ENCODE results near the gene TMEM123. TPM values are rescaled to one million over a fixed set of nuclear protein-coding genes. Genes with fewer than 3 reads are reported as not detected.

TMEM123 gene
- polyA plus RNA-seq, 3 donors = 68.7 to 368 (median 263) TPM

GRCh38 chr11:102399189-102399588, 53.4 kb downstream of the TMEM123 start:
- peak overlapping the region in 1 of 7 donors; percentile 30 for H3K27ac Mint-ChIP-seq
- no CpG with 5 or more reads among the region's 2 CpGs for WGBS (ENCODE audit: insufficient coverage)

GRCh38 chr11:102398297-102398696, 54.3 kb downstream of the TMEM123 start:
- H3K4me2 ChIP-seq (replicated peaks; ENCODE audit: extremely low read depth, low read length, poor library complexity, severe bottlenecking) = no peak overlapping the region
- DNase-seq = no peak
- no peaks in the 10 kb centered on the region for H3K27me3 ChIP-seq (ENCODE audit: control insufficient read depth in 2 of 2, insufficient read depth in 2 of 2, low read length in 2 of 2)
- H3K27ac Mint-ChIP-seq = peak overlapping the region in 1 of 7 donors; percentile 3
- intact Hi-C loops (cut with micrococcal nuclease) = no loop called here
- no peak overlapping the region for H3K9ac ChIP-seq (ENCODE audit: insufficient read depth, low read length, poor library complexity, severe bottlenecking)
- H3K9me3 Mint-ChIP-seq = no peaks in the 10 kb centered on the region
- H3K4me3 ChIP-seq (replicated peaks in 1 of 3; ENCODE audit: low read depth in 2 of 3, low read length in 3 of 3) = no peak overlapping the region
- H2AFZ ChIP-seq (ENCODE audit: insufficient read depth, low read depth, low read length, poor library complexity, severe bottlenecking) = no peak overlapping the region
- no peak overlapping the region for H3K4me3 Mint-ChIP-seq
- peaks cover 0 to 1% (median 0%) of the 10 kb centered on the region in 3 donors for H3K27me3 Mint-ChIP-seq (ENCODE audit: low read depth in 3 of 3)
- peaks cover 74% of the 10 kb centered on the region for H4K20me1 ChIP-seq (ENCODE audit: insufficient read depth, low read length)
- H3K36me3 Mint-ChIP-seq = peaks cover 49 to 78% of the 10 kb centered on the region in 2 donors
- H3K36me3 ChIP-seq (replicated peaks in 1 of 2; ENCODE audit: control insufficient read depth in 1 of 2, insufficient read depth in 2 of 2, low read length in 2 of 2) = peaks cover 75 to 92% of the 10 kb centered on the region in 2 donors
- H3K4me1 ChIP-seq (ENCODE audit: control insufficient read depth in 1 of 2, insufficient read depth in 2 of 2, low read length in 2 of 2) = peaks cover 0 to 4% of the 10 kb centered on the region in 2 donors
- H3K9me3 ChIP-seq (replicated peaks in 1 of 2; ENCODE audit: control insufficient read depth in 1 of 2, insufficient read depth in 1 of 2, low read length in 2 of 2) = no peaks in the 10 kb centered on the region
- no peaks in the 10 kb centered on the region for H3K79me2 ChIP-seq (ENCODE audit: insufficient read depth, low read length)
- WGBS (ENCODE audit: insufficient coverage) = 100% methylated on average over 1 of the region's 2 CpGs
- H3K4me1 Mint-ChIP-seq = peaks cover 17% of the 10 kb centered on the region
- TF ChIP-seq CTCF (IDR thresholded peaks at IDR 0.05) = no peak
- H3K27ac ChIP-seq (ENCODE audit: low read depth in 1 of 2, low read length in 2 of 2) = no peak overlapping the region

More at GRCh38 chr11:102399189-102399588, 53.4 kb downstream of the TMEM123 start:
- Histone ChIP-seq H2AFZ (ENCODE audit: insufficient read depth, low read depth, low read length, poor library complexity, severe bottlenecking) (no peak overlapping the region), H3K79me2 (ENCODE audit: insufficient read depth, low read length) (peaks cover 2% of the 10 kb centered on the region), H4K20me1 (ENCODE audit: insufficient read depth, low read length) (peaks cover 74% of the 10 kb centered on the region), H3K4me3 (replicated peaks in 1 of 3; ENCODE audit: low read depth in 2 of 3, low read length in 3 of 3) (no peak overlapping the region), H3K9ac (ENCODE audit: insufficient read depth, low read length, poor library complexity, severe bottlenecking) (no peak overlapping the region), H3K27me3 (ENCODE audit: control insufficient read depth in 2 of 2, insufficient read depth in 2 of 2, low read length in 2 of 2) (no peaks in the 10 kb centered on the region), H3K9me3 (replicated peaks in 1 of 2; ENCODE audit: control insufficient read depth in 1 of 2, insufficient read depth in 1 of 2, low read length in 2 of 2) (no peaks in the 10 kb centered on the region), H3K4me1 (ENCODE audit: control insufficient read depth in 1 of 2, insufficient read depth in 2 of 2, low read length in 2 of 2) (peaks cover 0 to 4% of the 10 kb centered on the region in 2 donors), H3K4me2 (replicated peaks; ENCODE audit: extremely low read depth, low read length, poor library complexity, severe bottlenecking) (no peak overlapping the region), H3K36me3 (replicated peaks in 1 of 2; ENCODE audit: control insufficient read depth in 1 of 2, insufficient read depth in 2 of 2, low read length in 2 of 2) (peaks cover 70 to 92% of the 10 kb centered on the region in 2 donors), H3K27ac (ENCODE audit: low read depth in 1 of 2, low read length in 2 of 2) (no peak overlapping the region)
- Mint-ChIP-seq H3K4me1 (peaks cover 24% of the 10 kb centered on the region), H3K27me3 (ENCODE audit: low read depth in 3 of 3) (peaks cover 0 to 1% (median 0%) of the 10 kb centered on the region in 3 donors), H3K4me3 (no peak overlapping the region), H3K9me3 (no peaks in the 10 kb centered on the region), H3K36me3 (peaks cover 48 to 76% of the 10 kb centered on the region in 2 donors)
- intact Hi-C loops (cut with micrococcal nuclease) = no loop called here
- no peak for DNase-seq
- no peak for TF ChIP-seq CTCF (IDR thresholded peaks at IDR 0.05)

Measured in CD14-positive monocyte (primary cell).